ENCODE data around the gene ERBB4. TPM values are rescaled to one million over a fixed set of nuclear protein-coding genes. Genes with fewer than 3 reads are reported as not detected.

Gene ERBB4
- total and polyA plus RNA-seq, 9 donors, result 0.08 to 22.3 (median 1.2) TPM

GRCh38 chr2:212146416-212146815 lies 392.2 kb downstream of the ERBB4 start:
- intact Hi-C loops (cut with DNase I), result no loop called here
- Histone ChIP-seq H3K36me3 (no peaks in the 10 kb centered on the region), H3K27ac (no peak overlapping the region), H3K27me3 (no peaks in the 10 kb centered on the region), H3K4me3 (no peak overlapping the region), H3K9me3 (no peaks in the 10 kb centered on the region), H3K4me1 (ENCODE audit: insufficient read depth) (no peaks in the 10 kb centered on the region)
- TF ChIP-seq EP300 (IDR thresholded peaks at IDR 0.05) (no peak), CTCF (IDR thresholded peaks at IDR 0.05) (no peak), POLR2A (IDR thresholded peaks at IDR 0.05) (no peak)
- WGBS, 3 donors, result 60 to 74% (median 66%) methylated on average over 3 of the region's 3 CpGs
- DNase-seq, result no peak

- no peaks in the 10 kb centered on the region for H3K4me1 ChIP-seq (ENCODE audit: insufficient read depth)
- TF ChIP-seq POLR2A (IDR thresholded peaks at IDR 0.05) (no peak), EP300 (IDR thresholded peaks at IDR 0.05) (no peak), CTCF (IDR thresholded peaks at IDR 0.05) (no peak)
- intact Hi-C loops (cut with DNase I), result no loop called here
- H3K27ac ChIP-seq, result no peak overlapping the region
- H3K9me3 ChIP-seq, result no peaks in the 10 kb centered on the region
- H3K27me3 ChIP-seq, result no peaks in the 10 kb centered on the region
- DNase-seq, result no peak
- H3K4me3 ChIP-seq, result no peak overlapping the region
- 53 to 77% (median 63%) methylated on average over 1 of the region's 1 CpG for WGBS, 3 donors
- no peaks in the 10 kb centered on the region for H3K36me3 ChIP-seq
Observed at GRCh38 chr2:212145121-212145520, 393.5 kb downstream of the ERBB4 start.

- Histone ChIP-seq H3K4me1 (ENCODE audit: insufficient read depth) (no peaks in the 10 kb centered on the region), H3K27me3 (no peaks in the 10 kb centered on the region), H3K9me3 (no peaks in the 10 kb centered on the region), H3K36me3 (no peaks in the 10 kb centered on the region), H3K4me3 (no peak overlapping the region), H3K27ac (no peak overlapping the region)
- intact Hi-C loops (cut with DNase I), result no loop called here
- 10 to 23% (median 11%) methylated on average over 2 of the region's 2 CpGs for WGBS, 3 donors
- DNase-seq, result no peak
- no peak for TF ChIP-seq CTCF (IDR thresholded peaks at IDR 0.05)
- TF ChIP-seq EP300 (IDR thresholded peaks at IDR 0.05), result no peak
- no peak for TF ChIP-seq POLR2A (IDR thresholded peaks at IDR 0.05)
Observed at GRCh38 chr2:212142631-212143030, 396.0 kb downstream of the ERBB4 start.

- H3K9me3 ChIP-seq, result no peaks in the 10 kb centered on the region
- TF ChIP-seq POLR2A (IDR thresholded peaks at IDR 0.05) (no peak), CTCF (IDR thresholded peaks at IDR 0.05) (no peak), EP300 (IDR thresholded peaks at IDR 0.05) (no peak)
- intact Hi-C loops (cut with DNase I), result no loop called here
- no peaks in the 10 kb centered on the region for H3K27me3 ChIP-seq
- H3K27ac ChIP-seq, result no peak overlapping the region
- H3K4me1 ChIP-seq (ENCODE audit: insufficient read depth), result no peaks in the 10 kb centered on the region
- no peaks in the 10 kb centered on the region for H3K36me3 ChIP-seq
- H3K4me3 ChIP-seq, result no peak overlapping the region
- no peak for DNase-seq
- 82 to 86% (median 86%) methylated on average over 1 of the region's 1 CpG for WGBS, 3 donors
Observed at GRCh38 chr2:212141499-212141898, 397.1 kb downstream of the ERBB4 start.

All from ovary (tissue), 9 donors.